Stimulated activated CD8-positive, alpha-beta memory T cell treated with anti-CD3 and anti-CD28 coated beads, Interleukin-4, amount 100 ng/mL, for 1 hour (primary cell): ENCODE measurements around the gene CLIP4.

ENCODE experiments used
- DNase-seq, 2 donors: peaks; one replicate each; pipeline ENCODE4 v3.0.0-alpha.2; 2020; ENCODE audit warnings: low read depth in 2 of 2, low spot score in 1 of 2

The CLIP4 gene

DNA sequence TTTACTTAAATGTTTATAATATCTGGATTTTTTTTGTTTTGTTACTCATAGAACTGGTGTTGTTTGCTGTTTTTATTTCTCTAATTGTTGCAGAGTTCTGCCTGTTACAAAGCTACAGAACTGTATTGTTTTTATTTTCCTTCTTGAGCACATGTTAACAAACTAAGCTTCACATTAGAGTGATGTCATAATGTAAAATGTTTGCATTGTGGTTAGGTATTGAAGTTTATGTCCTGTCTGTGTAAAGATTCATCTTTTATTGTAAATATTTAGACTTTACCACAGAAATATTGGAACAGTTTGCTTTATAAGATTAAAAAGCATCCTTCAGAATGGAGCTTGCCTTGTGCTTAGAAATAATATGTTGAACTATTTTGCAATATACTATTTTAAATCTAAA, 67.7 kb downstream of the CLIP4 start:
- no peak for DNase-seq

DNA sequence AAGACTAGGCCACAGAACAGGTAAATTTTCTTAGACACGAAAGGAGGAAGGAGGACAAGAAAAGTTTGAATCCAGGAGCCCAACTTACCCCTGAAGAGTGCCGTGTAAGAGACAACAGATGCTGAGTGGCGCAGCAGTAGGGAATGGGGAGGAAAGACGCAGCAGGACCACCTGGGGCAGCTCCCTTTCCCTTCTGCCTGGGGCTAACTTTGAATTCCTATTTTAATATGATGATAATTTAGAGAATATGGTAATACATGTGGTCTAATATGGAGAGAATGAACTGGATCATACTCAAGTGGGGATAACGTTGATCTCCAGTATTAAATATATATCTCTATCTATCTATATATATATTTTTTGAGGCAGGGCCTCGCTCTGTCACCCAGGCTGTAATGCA, 69.3 kb downstream of the CLIP4 start:
- DNase-seq, result no peak

DNA sequence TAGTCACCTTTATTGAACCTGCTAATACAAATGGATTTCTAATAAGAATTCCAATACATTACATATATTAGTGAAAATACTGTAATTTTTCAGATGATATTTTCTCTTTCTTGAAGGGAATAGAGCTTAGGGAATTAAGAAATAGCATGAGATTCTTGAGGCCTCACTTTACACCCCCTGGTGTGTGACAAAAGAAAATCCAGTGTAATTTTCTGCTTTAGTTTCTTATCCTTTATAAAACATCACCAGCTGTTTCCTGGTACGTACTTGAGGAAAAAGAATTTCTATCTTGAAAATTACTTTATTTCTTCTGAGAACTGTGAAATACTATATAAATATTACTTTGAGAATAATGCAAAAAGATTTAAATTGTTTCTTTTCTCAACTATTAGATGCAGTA, 71.6 kb downstream of the CLIP4 start:
- no peak for DNase-seq

DNA sequence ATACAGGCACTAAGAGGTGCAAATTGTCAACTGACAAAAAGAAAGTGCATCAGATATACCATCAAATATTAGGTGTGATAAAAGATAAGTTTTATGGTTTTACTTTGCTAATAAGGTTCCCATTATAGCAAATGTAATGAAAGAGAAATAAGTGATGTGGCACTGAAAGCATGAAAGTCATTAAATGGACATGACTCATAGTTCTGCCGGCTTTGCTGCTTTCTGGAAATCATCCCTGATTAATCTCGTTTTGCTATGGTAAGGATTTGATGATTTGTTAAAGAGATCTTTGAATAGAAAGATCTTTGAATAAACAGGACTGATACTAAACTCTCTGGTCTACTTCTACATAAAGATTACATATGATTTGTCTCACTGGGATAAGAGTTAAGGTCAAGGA, 72.7 kb downstream of the CLIP4 start:
- DNase-seq, result no peak

DNA sequence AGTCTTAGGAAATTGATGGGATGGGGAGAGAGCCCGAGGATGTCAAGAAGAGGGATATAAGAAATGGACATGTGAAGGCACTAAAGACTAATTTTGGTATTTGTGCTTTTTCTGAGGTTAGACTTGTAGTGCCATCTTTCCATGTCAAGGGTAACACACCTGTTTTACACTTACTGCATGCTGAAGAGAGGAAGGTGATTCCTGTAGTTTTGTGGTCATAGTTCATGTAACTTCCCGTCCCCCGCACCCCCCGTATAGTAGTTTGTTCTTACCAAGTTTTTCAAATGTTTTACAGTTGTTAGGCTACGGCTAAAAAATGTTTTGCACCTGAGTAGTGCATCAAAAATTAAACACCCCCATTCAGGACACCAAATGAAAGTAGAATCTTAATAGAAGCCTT, 73.8 kb downstream of the CLIP4 start:
- DNase-seq, result no peak

DNA sequence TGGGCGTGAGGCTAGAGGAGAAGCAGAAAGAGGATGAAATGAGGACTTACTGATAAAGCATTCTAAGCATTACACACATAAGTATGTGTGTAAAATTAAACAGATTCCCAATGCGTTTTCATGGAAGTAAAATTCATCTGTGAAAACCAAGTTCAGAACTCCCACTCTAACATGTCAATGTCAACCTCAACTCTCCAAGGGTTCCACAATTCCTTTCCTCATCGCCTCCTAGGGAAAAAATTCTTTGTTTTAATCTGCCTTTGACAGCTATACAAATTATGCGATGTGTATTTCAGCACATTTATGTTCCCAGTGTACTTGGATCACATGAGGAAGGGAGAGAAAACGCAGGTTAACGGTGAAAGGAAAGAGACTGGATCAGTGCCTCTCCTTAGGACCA, 76.6 kb downstream of the CLIP4 start:
- no peak for DNase-seq

DNA sequence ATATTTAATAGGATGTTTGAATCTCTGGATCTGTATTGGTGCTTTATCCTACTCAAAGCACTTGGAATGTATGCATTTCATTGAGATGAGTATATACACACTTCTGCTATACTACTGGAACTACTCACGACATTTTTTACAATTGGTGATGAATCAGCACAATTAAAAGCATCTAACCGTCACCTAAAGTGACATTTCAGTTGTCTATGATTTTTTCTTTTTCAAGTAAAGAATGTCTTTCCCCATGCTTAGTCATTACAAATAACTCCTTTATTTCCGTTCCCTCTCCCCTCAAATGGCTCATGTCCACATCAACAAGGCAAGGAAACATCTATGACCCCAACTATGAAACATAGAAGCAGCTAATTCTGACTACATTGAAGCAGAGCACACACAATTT, 77.3 kb downstream of the CLIP4 start:
- DNase-seq, result no peak

DNA sequence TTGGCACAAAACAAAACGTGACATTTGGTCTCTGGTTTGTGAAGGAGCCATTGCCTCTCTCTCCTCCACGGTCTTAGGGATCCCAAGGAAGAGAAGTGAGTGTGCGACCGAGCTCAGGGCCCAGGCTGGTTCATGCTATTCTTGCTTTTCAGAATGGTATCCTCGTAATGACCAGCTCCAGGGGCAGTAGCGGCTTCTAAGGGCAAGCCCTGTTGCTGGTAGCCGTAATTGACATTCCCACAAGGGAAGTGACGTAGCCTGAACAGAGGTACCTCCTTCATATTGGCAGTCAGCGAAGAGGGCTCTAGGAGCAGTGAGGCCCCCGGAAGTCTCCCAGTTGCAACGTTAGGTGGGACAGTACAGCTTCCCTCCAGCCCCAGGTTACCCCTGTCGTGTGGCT, 77.9 kb downstream of the CLIP4 start:
- no peak for DNase-seq

DNA sequence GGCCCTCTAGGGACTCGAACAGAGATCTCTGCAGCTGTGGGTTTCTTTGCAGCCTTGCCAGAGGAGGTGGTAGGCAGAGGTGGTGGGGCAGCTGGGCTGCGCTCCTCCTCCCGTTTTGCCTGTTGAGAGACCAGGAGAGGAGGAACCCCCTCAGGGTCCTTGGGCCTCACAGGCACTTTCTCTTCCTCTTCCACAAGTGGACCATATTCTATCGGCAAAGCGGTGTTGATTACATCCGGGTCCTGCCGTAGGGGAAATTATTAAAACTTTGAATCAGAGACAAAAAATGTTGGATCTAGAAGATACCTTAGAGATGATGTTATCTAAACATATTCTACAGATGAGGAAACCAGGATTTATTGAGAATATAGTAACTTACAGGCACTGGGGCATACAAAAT, 78.5 kb downstream of the CLIP4 start:
- no peak for DNase-seq

DNA sequence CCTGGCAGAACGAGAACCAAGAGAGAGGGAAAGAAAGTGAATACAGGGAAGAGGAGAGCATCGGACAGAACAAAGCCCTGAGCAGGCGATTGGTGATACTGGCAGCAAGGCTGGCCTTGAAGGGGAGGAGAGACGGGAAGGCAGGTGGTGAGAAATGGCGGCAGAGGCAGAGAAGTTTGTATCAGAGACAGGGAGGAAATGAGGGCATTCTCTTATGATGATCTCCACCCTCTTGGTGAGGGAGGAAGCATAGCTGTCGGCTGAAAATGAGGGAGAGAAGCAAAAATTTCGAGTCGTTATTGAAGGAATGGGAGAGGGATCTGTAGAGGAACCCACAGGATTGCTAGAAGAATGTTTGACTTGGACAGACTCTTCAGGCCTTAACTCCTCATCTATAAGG, 80.6 kb downstream of the CLIP4 start:
- no peak for DNase-seq

DNA sequence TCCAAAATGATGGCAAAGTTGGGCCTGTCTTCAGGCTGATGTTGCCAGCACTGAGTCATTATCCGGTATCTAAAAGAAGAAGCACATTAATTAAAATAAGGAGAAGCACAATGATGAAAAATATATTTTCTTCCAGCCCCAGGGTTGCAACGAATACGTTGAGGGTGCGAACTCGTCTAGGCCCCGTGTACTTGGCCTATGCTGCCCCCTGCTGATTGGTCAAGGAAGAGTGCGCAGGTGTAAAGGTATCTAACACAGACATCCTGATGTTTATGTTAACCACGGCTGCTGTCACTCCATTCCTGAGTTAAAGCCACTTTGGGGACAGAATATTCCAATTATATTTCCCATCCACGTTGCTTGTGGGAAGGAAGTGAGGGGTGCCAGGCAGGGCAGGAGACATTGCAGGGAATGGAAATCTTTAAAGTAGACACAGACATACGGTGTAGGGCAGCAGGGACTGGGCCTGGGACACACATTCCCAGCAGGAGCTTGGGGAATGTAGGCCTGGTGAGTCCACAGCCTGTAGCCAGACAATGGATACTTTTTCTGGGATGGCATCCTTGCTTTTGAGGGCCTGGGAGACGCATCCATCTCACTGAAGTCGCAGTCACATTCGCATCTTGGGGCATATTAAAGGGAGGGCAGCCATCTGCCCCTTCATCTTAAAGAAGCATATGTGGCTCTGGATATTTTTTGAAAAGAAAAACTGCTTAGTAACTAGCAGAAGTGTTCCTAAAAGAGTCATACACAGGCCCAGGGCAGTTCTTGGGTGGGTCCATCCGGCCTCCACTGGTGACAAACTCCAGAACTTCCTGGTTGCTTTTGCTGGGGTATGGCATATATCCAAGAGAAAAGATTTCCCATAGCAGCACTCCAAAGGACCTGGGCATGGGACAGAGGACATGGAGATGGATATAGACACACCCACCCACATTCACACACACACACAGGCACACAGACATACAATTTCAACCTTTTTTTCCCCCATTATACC, 81.9 kb downstream of the CLIP4 start:
- DNase-seq, result peak; percentile 31 to 58

DNA sequence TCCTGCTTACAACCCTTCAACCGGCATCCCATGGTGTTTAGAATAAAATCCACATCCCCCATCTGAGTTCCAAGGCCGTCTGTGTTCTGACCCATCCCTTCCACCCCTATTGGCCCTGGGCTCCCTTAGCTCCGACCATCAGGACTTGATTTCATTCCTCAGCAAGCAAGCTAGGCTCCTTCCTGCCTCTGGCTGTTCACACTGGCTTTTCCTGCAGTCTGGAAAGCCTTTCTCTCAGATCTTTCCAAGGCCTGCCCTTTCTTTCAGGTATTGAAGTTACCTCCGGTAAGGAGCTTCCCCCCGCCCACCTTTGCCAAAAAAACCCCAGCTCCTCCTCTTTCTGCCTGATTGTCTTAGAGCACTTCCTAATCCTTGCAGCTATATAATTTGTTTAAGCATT, 86.8 kb downstream of the CLIP4 start:
- no peak for DNase-seq

DNA sequence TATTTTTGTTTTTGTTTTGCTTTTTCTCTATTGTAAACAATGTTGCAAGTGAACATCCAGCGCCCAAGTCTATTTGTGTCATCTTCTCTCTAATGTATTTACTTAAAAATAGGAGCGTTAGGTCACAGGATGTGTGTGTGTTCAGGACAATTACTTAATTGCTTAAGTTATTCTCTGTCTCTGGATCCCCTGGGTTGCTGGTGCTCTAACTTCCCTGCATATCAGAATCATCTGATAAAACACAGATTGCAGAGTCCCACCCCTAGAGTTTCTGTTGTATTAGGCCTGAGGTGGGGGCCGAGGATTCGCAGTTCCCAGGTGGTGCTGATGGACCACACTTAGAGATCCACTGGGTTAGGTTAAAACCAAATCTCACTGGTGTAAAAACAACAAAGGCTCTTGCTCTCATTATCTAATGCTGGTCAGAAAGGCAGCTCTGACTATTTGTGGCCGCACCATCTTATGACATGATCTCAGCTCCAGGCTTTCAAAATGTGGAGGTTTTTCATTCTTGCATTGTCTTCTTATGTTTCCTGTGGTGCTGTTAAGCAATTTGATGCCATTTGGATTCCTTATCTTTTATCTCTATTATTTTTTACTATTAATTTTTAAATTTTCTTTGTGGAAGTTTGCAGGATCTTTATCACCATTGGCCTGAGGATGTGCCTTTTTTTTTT, 87.7 kb downstream of the CLIP4 start:
- DNase-seq, result no peak

DNA sequence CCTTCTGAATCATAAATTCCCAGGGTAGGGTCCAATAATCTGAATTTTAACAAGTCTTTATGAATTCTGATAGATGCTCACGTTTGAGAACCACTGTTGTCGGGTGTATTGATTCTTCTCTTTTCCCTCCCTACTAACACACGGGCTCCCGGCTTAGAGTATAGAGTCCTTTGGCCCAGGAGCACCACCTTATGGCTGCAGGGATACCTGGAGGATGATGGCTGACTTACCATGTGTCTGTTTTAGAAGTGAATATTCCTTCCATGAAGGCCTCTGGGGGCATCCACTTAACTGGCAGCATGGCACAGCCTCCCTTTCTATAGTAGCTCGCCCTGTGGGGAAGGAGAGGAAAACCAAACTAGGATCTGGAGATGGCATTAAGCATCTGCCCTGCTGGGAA, 91.7 kb downstream of the CLIP4 start:
- no peak for DNase-seq

DNA sequence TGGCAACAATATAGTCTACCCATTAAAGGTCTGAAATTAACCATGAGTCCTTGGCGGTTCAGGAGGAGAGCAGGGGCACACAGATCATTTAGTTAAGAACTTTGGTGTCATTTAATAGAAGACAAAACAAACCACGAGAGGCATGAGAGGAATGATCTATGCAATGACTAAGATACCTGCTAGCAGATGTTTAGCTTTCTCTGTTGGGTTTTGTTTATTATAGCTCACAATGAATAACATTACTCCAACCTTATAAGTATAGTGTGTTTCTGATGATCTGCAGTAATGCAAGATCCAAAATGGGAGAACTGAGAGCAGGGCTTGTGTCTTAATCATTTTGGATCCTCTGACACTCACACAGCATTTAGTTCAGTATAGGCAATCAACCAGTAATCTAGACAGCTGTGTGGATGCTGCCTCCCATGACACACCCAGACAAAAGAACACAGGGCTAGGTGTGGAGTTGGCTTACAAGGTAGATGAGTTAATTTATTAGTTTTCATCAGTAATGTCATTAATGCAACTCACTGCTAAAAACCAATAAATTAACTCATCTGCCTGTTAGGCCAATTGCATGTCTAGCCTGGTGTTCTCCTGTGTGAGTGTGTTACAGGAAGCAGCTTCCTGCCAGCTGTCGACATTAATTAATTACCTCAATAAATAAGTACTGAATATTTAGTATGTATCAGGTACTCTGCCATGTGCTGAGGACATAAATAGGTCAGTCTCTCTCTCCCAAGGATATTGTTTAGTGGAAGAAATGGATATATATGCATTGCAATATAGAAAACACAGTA, 92.3 kb downstream of the CLIP4 start:
- no peak for DNase-seq

DNA sequence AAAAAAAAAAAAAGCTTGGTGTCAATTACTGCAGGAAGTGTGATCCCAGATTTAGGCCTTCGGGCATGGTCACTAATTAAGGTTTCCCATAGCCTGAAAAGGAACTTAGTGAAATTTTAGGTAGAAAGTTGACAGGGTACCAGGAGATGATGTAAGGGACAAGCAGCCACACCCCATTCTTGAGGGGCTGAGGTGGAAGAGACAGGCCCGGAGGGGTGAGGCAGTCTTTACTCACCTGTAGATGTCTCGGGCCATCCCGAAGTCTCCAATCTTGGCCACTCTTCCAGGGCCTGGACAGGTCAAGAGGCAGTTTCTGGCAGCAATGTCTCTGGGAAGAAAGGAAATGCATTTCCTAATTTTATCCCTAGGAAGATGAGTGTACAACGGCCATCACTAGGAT, 94.3 kb downstream of the CLIP4 start:
- DNase-seq, result no peak

DNA sequence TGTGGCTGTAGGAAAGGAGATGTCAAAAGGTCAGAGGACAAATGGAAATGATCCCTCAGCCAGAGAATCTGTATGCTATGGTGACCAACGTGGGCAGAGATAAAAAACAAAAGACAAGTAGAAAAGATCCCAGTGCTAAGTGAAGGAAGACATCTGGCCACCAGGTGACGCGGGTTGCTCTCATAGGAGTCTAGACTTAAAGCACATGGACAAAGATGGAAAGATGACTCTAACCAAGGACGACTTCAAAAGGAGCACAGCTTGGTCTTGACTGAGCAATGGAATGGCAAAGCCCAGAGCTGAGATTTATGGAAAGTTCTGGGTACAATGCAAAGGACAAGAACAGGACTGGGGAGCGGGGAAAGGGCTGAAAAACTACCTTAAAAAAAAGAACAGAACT, 96.8 kb downstream of the CLIP4 start:
- DNase-seq, result no peak

DNA sequence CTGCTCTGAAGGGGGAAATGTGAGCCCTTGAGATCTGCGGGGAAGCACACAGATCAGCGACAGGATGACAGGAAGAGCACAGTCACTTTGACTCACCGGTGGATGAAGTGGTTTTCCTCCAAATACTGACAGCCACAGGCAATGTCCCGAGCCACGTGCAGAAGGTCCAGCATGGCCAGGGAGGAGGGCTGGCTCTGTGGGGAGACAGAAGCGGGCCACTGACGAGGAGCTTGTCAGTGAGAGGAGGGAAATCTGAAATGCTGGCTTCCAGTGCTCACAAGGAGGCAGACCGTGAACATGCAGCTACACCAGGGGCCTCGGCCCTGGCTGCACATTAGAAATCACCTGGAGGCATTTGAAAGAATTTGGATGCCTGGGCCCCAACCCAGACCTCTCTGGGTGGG, 98.7 kb downstream of the CLIP4 start:
- DNase-seq, result no peak

DNA sequence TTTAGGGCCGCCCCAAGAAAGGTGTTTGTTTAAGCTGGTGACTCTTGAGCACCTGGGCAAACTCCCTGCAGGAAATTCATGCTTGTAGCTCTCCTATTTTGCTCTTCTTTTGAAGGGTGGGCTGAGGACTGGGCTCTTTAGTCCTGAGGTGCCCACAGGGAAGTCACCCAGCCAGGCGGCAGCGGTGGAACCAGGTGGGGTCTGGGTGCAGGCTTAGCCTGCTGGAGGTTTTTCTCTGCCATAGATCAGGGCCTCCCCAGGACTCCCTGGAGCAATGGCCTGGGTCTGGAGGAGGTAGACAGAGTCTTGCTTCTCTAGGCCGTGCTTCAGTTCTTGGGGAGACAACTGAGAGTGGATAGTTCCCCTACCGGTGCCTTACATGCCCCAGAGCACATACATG, 99.9 kb downstream of the CLIP4 start:
- no peak for DNase-seq

DNA sequence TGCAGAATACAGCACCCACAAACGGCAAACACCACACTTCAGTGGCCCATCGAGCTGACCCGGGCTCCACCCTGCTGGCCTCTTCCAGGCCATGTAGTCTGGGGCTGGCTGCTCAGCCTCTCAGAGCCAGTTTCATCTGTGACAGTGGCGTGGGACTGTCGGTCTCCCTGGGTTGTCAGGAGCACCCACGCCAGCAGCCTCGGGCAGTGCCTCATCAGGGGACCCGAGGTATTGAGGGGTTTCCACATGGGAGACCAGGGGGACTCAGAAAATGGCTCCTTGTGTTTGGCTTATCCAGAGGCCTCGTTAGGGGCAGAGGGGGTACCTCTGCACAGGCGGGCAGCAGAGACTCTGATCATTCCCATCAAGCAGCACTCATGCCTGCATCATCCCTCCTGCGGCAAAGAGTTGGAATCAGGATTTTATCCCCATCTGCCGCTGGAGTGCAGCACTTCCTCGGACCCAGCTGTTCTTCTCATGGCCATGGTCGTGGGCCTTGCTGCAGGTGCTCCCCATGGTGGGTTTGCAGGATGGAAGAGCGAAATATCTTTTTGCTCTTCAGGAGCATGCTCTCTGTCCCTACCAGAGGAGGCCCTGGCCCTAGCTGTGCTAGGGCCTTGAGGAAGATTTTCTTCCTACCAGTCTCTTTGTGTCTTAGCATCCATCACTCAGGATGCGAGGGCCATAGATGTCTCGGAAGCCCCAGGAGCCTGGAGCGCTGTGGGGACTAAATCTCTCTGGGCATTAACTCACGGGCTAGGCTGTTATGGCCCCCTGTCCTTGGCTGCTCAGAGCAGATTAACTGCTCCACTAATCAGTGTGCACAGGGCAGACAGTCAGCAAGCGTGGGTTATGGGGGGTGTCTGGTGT, 100.8 kb downstream of the CLIP4 start:
- DNase-seq, result no peak

DNA sequence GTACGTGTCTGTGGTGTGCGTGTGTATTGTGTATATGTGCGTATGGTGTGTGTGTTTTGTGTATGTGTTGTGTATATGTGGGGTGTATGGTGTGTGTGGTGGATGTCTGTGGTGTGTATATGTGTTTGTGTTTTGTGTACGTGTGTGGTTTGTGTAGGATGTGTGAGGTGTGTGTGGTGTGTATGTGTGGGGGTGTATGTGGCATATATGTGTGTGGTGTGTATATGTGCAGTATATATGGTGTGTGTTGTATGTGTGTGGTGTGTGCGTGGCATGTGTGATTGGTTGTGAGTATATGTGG, 101.3 kb downstream of the CLIP4 start:
- DNase-seq, result no peak
